ENCODE data around the gene EDC3.

GRCh38 chr15:74676801-74677200 lies 19.0 kb downstream of the EDC3 start:
- TF ChIP-seq POLR2A (IDR thresholded peaks at IDR 0.05): no peak
- TF ChIP-seq CTCF (IDR thresholded peaks at IDR 0.05): no peak

Data from heart left ventricle (tissue), 13 donors.